Neural cell (in vitro differentiated cells): Measurements from ENCODE around the gene BTAF1. TPM values are rescaled to one million over a fixed set of nuclear protein-coding genes. Genes with fewer than 3 reads are reported as not detected.

ENCODE experiments used
- H2AFZ ChIP-seq: fragments of 200-600, 300-800 bp; sonication (generic), shearing (Covaris generic); 2 replicates; pipeline ENCODE4 v1.6.0; 2014; ENCODE audit warnings: low read depth, mild to moderate bottlenecking, antibody characterized with exemption, low read length, moderate library complexity
- H3F3A ChIP-seq: fragments of 200-600 bp; shearing (Covaris generic); 2 replicates; pipeline ENCODE4 v1.6.1; 2016; ENCODE audit warnings: mild to moderate bottlenecking, moderate library complexity, mixed read lengths, antibody characterized with exemption, low read length; ENCODE audit not compliant: insufficient read depth, poor library complexity, severe bottlenecking
- H3K27ac ChIP-seq: fragments of 200-600, 300-800 bp; sonication (generic), shearing (Covaris generic); 2 replicates; pipeline ENCODE4 v1.5.1; 2014; ENCODE audit warnings: mild to moderate bottlenecking, low read length, moderate library complexity
- H3K27me3 ChIP-seq: fragments of 300-800, 200-600 bp; sonication (generic), shearing (Covaris generic); 2 replicates; pipeline ENCODE4 v1.6.0; 2014; ENCODE audit warnings: mild to moderate bottlenecking, low read depth, low read length, moderate library complexity; ENCODE audit not compliant: insufficient read depth
- H3K36me3 ChIP-seq: fragments of 300-800, 200-600 bp; sonication (generic), shearing (Covaris generic); 2 replicates; pipeline ENCODE4 v1.5.1; 2014; ENCODE audit warnings: mild to moderate bottlenecking, antibody characterized with exemption, low read length, moderate library complexity; ENCODE audit not compliant: insufficient read depth
- H3K4me2 ChIP-seq: fragments of 300-800, 200-600 bp; sonication (generic), shearing (Covaris generic); 2 replicates; pipeline ENCODE4 v1.6.0; 2014; ENCODE audit warnings: mild to moderate bottlenecking, low read length
- H3K4me3 ChIP-seq: fragments of 300-800, 200-600 bp; sonication (generic), shearing (Covaris generic); 2 replicates; pipeline ENCODE4 v1.5.1; 2014; ENCODE audit warnings: mild to moderate bottlenecking, low read length, moderate library complexity
- H3K79me2 ChIP-seq: fragments of 200-600 bp; shearing (Covaris generic); replicated peaks from 2 replicates; pipeline ENCODE4 v1.6.0; 2014; ENCODE audit warnings: mild to moderate bottlenecking, low read length, moderate library complexity; ENCODE audit not compliant: insufficient read depth
- H3K9ac ChIP-seq: fragments of 300-800, 200-600 bp; sonication (generic), shearing (Covaris generic); 2 replicates; pipeline ENCODE4 v1.6.1; 2016; ENCODE audit warnings: mild to moderate bottlenecking, low read length, mixed read lengths
- H3K9me2 ChIP-seq: fragments of 200-600 bp; shearing (Covaris generic); 2 replicates; pipeline ENCODE4 v1.6.1; 2016; ENCODE audit warnings: mild to moderate bottlenecking, low read length, mixed read lengths; ENCODE audit not compliant: insufficient read depth
- H3K9me3 ChIP-seq: fragments of 200-600, 300-800 bp; sonication (generic), shearing (Covaris generic); 2 replicates; pipeline ENCODE4 v1.6.1; 2016; ENCODE audit warnings: mild to moderate bottlenecking, mixed run types, low read length, moderate library complexity, mixed read lengths
- H4K20me1 ChIP-seq: fragments of 200-600 bp; shearing (Covaris generic); 2 replicates; pipeline ENCODE4 v1.6.1; 2016; ENCODE audit warnings: mild to moderate bottlenecking, mixed run types; ENCODE audit not compliant: insufficient read depth
- CTCF ChIP-seq: fragments of 450-650 bp; IDR thresholded peaks from 2 replicates; pipeline ENCODE4 v1.5.1; 2014; ENCODE audit warnings: antibody characterized with exemption, mild to moderate bottlenecking, moderate library complexity; ENCODE audit not compliant: poor library complexity, severe bottlenecking
- EP300 ChIP-seq: fragments of 450-650 bp; conservative IDR thresholded peaks from 2 replicates; pipeline ENCODE4 v1.6.1; 2014; ENCODE audit warnings: antibody characterized with exemption, mild to moderate bottlenecking, moderate library complexity; ENCODE audit not compliant: poor library complexity, severe bottlenecking
- EZH2 ChIP-seq: fragments of 200-600, 300-800 bp; shearing (Covaris generic), sonication (generic); IDR thresholded peaks from 2 replicates; pipeline ENCODE4 v1.6.1; 2014; ENCODE audit warnings: antibody characterized with exemption, low read length, borderline replicate concordance, mild to moderate bottlenecking; ENCODE audit not compliant: insufficient read depth, poor library complexity, severe bottlenecking
- MXI1 ChIP-seq: fragments of 450-650 bp; conservative IDR thresholded peaks from 2 replicates; pipeline ENCODE4 v1.6.1; 2014; ENCODE audit warnings: antibody characterized with exemption, mild to moderate bottlenecking; ENCODE audit not compliant: poor library complexity, severe bottlenecking
- POLR2AphosphoS5 ChIP-seq: IDR thresholded peaks from 2 replicates; pipeline ENCODE4 v1.6.1; 2012
- RAD21 ChIP-seq: fragments of 450-650 bp; conservative IDR thresholded peaks from 2 replicates; pipeline ENCODE4 v1.6.1; 2014; ENCODE audit warnings: antibody characterized with exemption, mild to moderate bottlenecking, moderate library complexity
- SMC3 ChIP-seq: fragments of 450-650 bp; conservative IDR thresholded peaks from 2 replicates; pipeline ENCODE4 v1.6.1; 2014; ENCODE audit warnings: antibody characterized with exemption, mild to moderate bottlenecking, moderate library complexity; ENCODE audit not compliant: poor library complexity
- TAF1 ChIP-seq: IDR thresholded peaks from 2 replicates; pipeline ENCODE4 v1.6.1; 2012; ENCODE audit warnings: low read depth
- polyA plus RNA-seq: library from polyadenylated mRNA; depleted of rRNA; stranded (reverse); fragments of >200 nt; gene quantifications from 2 replicates; pipeline ENCODE4 v1.2.3, GENCODE V29; 2014
- TF ChIP-seq, protein P1 (sequence below): IDR thresholded peaks from 2 replicates; pipeline ENCODE4 v1.6.1; 2012; ENCODE audit warnings: borderline replicate concordance

BTAF1 gene
- polyA plus RNA-seq, 1 donor from 2014 or later: 69.4 TPM

DNA sequence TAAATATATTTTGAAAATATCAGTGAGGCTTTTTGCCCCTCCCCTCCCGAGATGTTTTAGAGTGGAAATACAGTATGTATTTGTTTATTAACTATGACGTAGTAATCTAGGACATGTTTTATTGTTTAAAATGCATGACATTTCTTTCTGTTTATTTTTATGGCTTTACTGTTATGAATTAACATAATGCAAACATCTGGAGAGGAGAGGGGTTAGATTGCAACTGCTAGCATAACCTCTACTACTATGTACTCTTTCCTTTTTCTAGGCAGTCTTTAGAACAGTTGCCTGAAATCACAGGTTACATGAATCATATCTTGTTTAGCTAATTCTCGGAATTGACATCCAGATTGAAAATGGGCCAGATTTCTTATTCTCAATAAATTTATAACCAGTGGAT is 7.4 kb downstream of the BTAF1 start:
- Histone ChIP-seq H3K27me3 (no peaks in the 10 kb centered on the region), H3K9ac (no peak overlapping the region), H3K9me3 (no peaks in the 10 kb centered on the region), H3K27ac (no peak overlapping the region), H3K9me2 (no peaks in the 10 kb centered on the region), H3K79me2 (peaks cover 79% of the 10 kb centered on the region), H3F3A (no peaks in the 10 kb centered on the region), H4K20me1 (no peaks in the 10 kb centered on the region), H3K4me3 (no peak overlapping the region), H3K4me2 (no peak overlapping the region), H2AFZ (no peak overlapping the region), H3K36me3 (no peaks in the 10 kb centered on the region)
- no peak for TF ChIP-seq EZH2
- no peak for TF ChIP-seq MXI1
- no peak for TF ChIP-seq CTCF
- no peak for TF ChIP-seq TAF1
- TF ChIP-seq SMC3: no peak
- TF ChIP-seq EP300: no peak
- TF ChIP-seq POLR2AphosphoS5: no peak
- TF ChIP-seq, protein P1, sequence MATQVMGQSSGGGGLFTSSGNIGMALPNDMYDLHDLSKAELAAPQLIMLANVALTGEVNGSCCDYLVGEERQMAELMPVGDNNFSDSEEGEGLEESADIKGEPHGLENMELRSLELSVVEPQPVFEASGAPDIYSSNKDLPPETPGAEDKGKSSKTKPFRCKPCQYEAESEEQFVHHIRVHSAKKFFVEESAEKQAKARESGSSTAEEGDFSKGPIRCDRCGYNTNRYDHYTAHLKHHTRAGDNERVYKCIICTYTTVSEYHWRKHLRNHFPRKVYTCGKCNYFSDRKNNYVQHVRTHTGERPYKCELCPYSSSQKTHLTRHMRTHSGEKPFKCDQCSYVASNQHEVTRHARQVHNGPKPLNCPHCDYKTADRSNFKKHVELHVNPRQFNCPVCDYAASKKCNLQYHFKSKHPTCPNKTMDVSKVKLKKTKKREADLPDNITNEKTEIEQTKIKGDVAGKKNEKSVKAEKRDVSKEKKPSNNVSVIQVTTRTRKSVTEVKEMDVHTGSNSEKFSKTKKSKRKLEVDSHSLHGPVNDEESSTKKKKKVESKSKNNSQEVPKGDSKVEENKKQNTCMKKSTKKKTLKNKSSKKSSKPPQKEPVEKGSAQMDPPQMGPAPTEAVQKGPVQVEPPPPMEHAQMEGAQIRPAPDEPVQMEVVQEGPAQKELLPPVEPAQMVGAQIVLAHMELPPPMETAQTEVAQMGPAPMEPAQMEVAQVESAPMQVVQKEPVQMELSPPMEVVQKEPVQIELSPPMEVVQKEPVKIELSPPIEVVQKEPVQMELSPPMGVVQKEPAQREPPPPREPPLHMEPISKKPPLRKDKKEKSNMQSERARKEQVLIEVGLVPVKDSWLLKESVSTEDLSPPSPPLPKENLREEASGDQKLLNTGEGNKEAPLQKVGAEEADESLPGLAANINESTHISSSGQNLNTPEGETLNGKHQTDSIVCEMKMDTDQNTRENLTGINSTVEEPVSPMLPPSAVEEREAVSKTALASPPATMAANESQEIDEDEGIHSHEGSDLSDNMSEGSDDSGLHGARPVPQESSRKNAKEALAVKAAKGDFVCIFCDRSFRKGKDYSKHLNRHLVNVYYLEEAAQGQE: no peak
- no peak for TF ChIP-seq RAD21

GRCh38 chr10:91931526-91932190 is 8.1 kb downstream of the BTAF1 start:
- Histone ChIP-seq H3K9ac (no peak overlapping the region), H3F3A (no peaks in the 10 kb centered on the region), H3K79me2 (peaks cover 77% of the 10 kb centered on the region), H4K20me1 (no peaks in the 10 kb centered on the region), H3K4me3 (no peak overlapping the region), H3K9me2 (no peaks in the 10 kb centered on the region), H3K9me3 (no peaks in the 10 kb centered on the region), H3K27ac (no peak overlapping the region), H3K36me3 (peaks cover 6% of the 10 kb centered on the region), H3K27me3 (no peaks in the 10 kb centered on the region), H2AFZ (no peak overlapping the region), H3K4me2 (no peak overlapping the region)
- TF ChIP-seq RAD21: no peak
- TF ChIP-seq, protein P1: no peak
- no peak for TF ChIP-seq POLR2AphosphoS5
- TF ChIP-seq TAF1: no peak
- no peak for TF ChIP-seq SMC3
- TF ChIP-seq MXI1: no peak
- TF ChIP-seq EZH2: no peak
- TF ChIP-seq CTCF: no peak
- TF ChIP-seq EP300: no peak
